ENCODE data around the gene CREBZF. TPM values are rescaled to one million over a fixed set of nuclear protein-coding genes. Genes with fewer than 3 reads are reported as not detected.
"Not testable (repeated sequence)": the region's sequence is repeated elsewhere in the genome, so short reads cannot be mapped to it uniquely, and the experiment has no call there.

The CREBZF gene
- polyA plus RNA-seq, 2 donors: 15.5 to 19.0 TPM

GRCh38 chr11:85658180-85658579 lies 6.7 kb downstream of the CREBZF start:
- no peaks in the 10 kb centered on the region for H3K27me3 ChIP-seq (ENCODE audit: control insufficient read depth in 1 of 2, insufficient read depth in 2 of 2, low read length in 2 of 2)
- 34% methylated on average over 1 of the region's 1 CpG for WGBS, 2 donors
- peaks cover 0 to 2% of the 10 kb centered on the region in 2 donors for H3K36me3 ChIP-seq (ENCODE audit: control insufficient read depth in 2 of 2, insufficient read depth in 2 of 2, low read length in 1 of 2)
- no peaks in the 10 kb centered on the region for H3K9me3 ChIP-seq (ENCODE audit: control insufficient read depth in 2 of 2, insufficient read depth in 1 of 2, low read depth in 1 of 2, low read length in 1 of 2)
- no peaks in the 10 kb centered on the region for H3K4me1 ChIP-seq (ENCODE audit: control insufficient read depth in 2 of 2, insufficient read depth in 2 of 2, low read length in 1 of 2)
- H3K4me3 ChIP-seq (ENCODE audit: low read depth in 1 of 2, low read length in 2 of 2): no peak overlapping the region
- no peak overlapping the region for H3K27ac ChIP-seq (ENCODE audit: low read depth in 2 of 2, low read length in 1 of 2)

DNA sequence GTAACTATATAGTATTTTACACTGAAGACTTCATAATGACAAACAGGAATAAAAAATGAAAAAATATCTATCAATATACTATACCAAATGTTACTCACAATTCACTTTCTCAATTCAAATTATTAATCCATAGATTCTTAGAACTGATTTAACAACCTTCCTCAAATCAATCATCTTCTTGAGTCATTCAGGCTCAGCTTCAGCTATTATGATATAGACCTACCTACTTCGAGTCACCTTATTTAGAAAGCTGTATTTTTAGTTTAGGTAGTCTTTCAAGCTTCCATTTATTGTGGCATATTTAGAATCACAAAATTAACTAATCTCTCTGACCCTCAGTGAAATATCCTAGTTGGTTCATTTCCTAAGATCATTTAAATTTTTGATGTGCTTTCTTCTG lies 8.2 kb downstream of the CREBZF start:
- no peak overlapping the region for H3K4me3 ChIP-seq (ENCODE audit: low read depth in 1 of 2, low read length in 2 of 2)
- H3K36me3 ChIP-seq (ENCODE audit: control insufficient read depth in 2 of 2, insufficient read depth in 2 of 2, low read length in 1 of 2): peaks cover 0 to 2% of the 10 kb centered on the region in 2 donors
- 75 to 84% methylated on average over 1 of the region's 1 CpG for WGBS, 2 donors
- no peak overlapping the region for H3K27ac ChIP-seq (ENCODE audit: low read depth in 2 of 2, low read length in 1 of 2)
- H3K4me1 ChIP-seq (ENCODE audit: control insufficient read depth in 2 of 2, insufficient read depth in 2 of 2, low read length in 1 of 2): no peaks in the 10 kb centered on the region
- no peaks in the 10 kb centered on the region for H3K9me3 ChIP-seq (ENCODE audit: control insufficient read depth in 2 of 2, insufficient read depth in 1 of 2, low read depth in 1 of 2, low read length in 1 of 2)
- no peaks in the 10 kb centered on the region for H3K27me3 ChIP-seq (ENCODE audit: control insufficient read depth in 1 of 2, insufficient read depth in 2 of 2, low read length in 2 of 2)

DNA sequence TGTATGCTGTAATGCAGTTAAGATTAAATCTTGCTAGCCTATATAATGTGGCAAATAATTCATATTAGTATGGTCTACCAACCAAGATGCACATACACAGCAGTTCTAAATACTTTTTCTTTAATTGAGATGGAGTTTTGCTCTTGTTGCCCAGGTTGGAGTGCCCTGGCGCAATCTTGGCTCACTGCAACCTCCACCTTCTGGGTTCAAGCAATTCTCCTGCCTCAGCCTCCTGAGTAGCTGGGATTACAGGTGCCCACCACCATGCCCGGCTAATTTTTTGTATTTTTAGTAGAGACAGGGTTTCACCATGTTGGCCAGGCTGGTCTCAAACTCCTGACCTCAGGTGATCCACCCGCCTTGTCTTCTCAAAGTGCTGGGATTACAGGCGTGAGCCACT lies 10.6 kb downstream of the CREBZF start:
- H3K27me3 ChIP-seq (ENCODE audit: control insufficient read depth in 1 of 2, insufficient read depth in 2 of 2, low read length in 2 of 2); H3K36me3 ChIP-seq (ENCODE audit: control insufficient read depth in 2 of 2, insufficient read depth in 2 of 2, low read length in 1 of 2); H3K27ac ChIP-seq (ENCODE audit: low read depth in 2 of 2, low read length in 1 of 2); H3K4me3 ChIP-seq (ENCODE audit: low read depth in 1 of 2, low read length in 2 of 2); H3K9me3 ChIP-seq (ENCODE audit: control insufficient read depth in 2 of 2, insufficient read depth in 1 of 2, low read depth in 1 of 2, low read length in 1 of 2); H3K4me1 ChIP-seq (ENCODE audit: control insufficient read depth in 2 of 2, insufficient read depth in 2 of 2, low read length in 1 of 2): not testable (repeated sequence)
- 95% methylated on average over 4 of the region's 4 CpGs for WGBS, 2 donors

- 57 to 61% methylated on average over 3 of the region's 3 CpGs for WGBS, 2 donors
Observed at GRCh38 chr11:85652786-85653447, 12.0 kb downstream of the CREBZF start.

GRCh38 chr11:85651118-85651517 lies 13.8 kb downstream of the CREBZF start:
- Histone ChIP-seq H3K27ac (ENCODE audit: low read depth in 2 of 2, low read length in 1 of 2) (no peak overlapping the region), H3K4me1 (ENCODE audit: control insufficient read depth in 2 of 2, insufficient read depth in 2 of 2, low read length in 1 of 2) (no peaks in the 10 kb centered on the region), H3K27me3 (ENCODE audit: control insufficient read depth in 1 of 2, insufficient read depth in 2 of 2, low read length in 2 of 2) (no peaks in the 10 kb centered on the region), H3K9me3 (ENCODE audit: control insufficient read depth in 2 of 2, insufficient read depth in 1 of 2, low read depth in 1 of 2, low read length in 1 of 2) (no peaks in the 10 kb centered on the region), H3K36me3 (ENCODE audit: control insufficient read depth in 2 of 2, insufficient read depth in 2 of 2, low read length in 1 of 2) (no peaks in the 10 kb centered on the region), H3K4me3 (ENCODE audit: low read depth in 1 of 2, low read length in 2 of 2) (no peak overlapping the region)
- 88 to 96% methylated on average over 1 of the region's 1 CpG for WGBS, 2 donors

More at GRCh38 chr11:85652786-85653447, 12.0 kb downstream of the CREBZF start:
- Histone ChIP-seq H3K4me1 (ENCODE audit: control insufficient read depth in 2 of 2, insufficient read depth in 2 of 2, low read length in 1 of 2) (no peaks in the 10 kb centered on the region), H3K4me3 (ENCODE audit: low read depth in 1 of 2, low read length in 2 of 2) (no peak overlapping the region), H3K9me3 (ENCODE audit: control insufficient read depth in 2 of 2, insufficient read depth in 1 of 2, low read depth in 1 of 2, low read length in 1 of 2) (no peaks in the 10 kb centered on the region), H3K27ac (ENCODE audit: low read depth in 2 of 2, low read length in 1 of 2) (no peak overlapping the region), H3K27me3 (ENCODE audit: control insufficient read depth in 1 of 2, insufficient read depth in 2 of 2, low read length in 2 of 2) (no peaks in the 10 kb centered on the region), H3K36me3 (ENCODE audit: control insufficient read depth in 2 of 2, insufficient read depth in 2 of 2, low read length in 1 of 2) (peaks cover 0 to 2% of the 10 kb centered on the region in 2 donors)

- Histone ChIP-seq H3K27ac (ENCODE audit: low read depth in 2 of 2, low read length in 1 of 2) (peak within 1 kb of the TSS; percentile 70 to 94), H3K9me3 (ENCODE audit: control insufficient read depth in 2 of 2, insufficient read depth in 1 of 2, low read depth in 1 of 2, low read length in 1 of 2) (no peaks in the 10 kb centered on the region), H3K4me3 (ENCODE audit: low read depth in 1 of 2, low read length in 2 of 2) (peak within 1 kb of the TSS; percentile 64 to 71), H3K27me3 (ENCODE audit: control insufficient read depth in 1 of 2, insufficient read depth in 2 of 2, low read length in 2 of 2) (peaks cover 0 to 4% of the 10 kb centered on the region in 2 donors), H3K4me1 (ENCODE audit: control insufficient read depth in 2 of 2, insufficient read depth in 2 of 2, low read length in 1 of 2) (no peaks in the 10 kb centered on the region), H3K36me3 (ENCODE audit: control insufficient read depth in 2 of 2, insufficient read depth in 2 of 2, low read length in 1 of 2) (no peaks in the 10 kb centered on the region)
- 0 to 1% methylated on average over 33 of the region's 33 CpGs for WGBS, 2 donors
Observed at GRCh38 chr11:85647604-85648299, 17.2 kb downstream of the CREBZF start, which contains the start of gene TMEM126A. Gene TMEM126A, plus strand, starts transcription at chr11:85647967. Its CDS starts 2,289 bp downstream, at chr11:85650256.

- Histone ChIP-seq H3K9me3 (ENCODE audit: control insufficient read depth in 2 of 2, insufficient read depth in 1 of 2, low read depth in 1 of 2, low read length in 1 of 2) (no peaks in the 10 kb centered on the region), H3K4me3 (ENCODE audit: low read depth in 1 of 2, low read length in 2 of 2) (peak overlapping the region; percentile 64 to 71), H3K27ac (ENCODE audit: low read depth in 2 of 2, low read length in 1 of 2) (peak overlapping the region in 1 of 2 donors; percentile 46), H3K36me3 (ENCODE audit: control insufficient read depth in 2 of 2, insufficient read depth in 2 of 2, low read length in 1 of 2) (no peaks in the 10 kb centered on the region), H3K4me1 (ENCODE audit: control insufficient read depth in 2 of 2, insufficient read depth in 2 of 2, low read length in 1 of 2) (no peaks in the 10 kb centered on the region), H3K27me3 (ENCODE audit: control insufficient read depth in 1 of 2, insufficient read depth in 2 of 2, low read length in 2 of 2) (peaks cover 0 to 4% of the 10 kb centered on the region in 2 donors)
- 17 to 40% methylated on average over 2 of the region's 2 CpGs for WGBS, 2 donors
Observed at GRCh38 chr11:85647078-85647477, 17.9 kb downstream of the CREBZF start.

- 39 to 47% methylated on average over 2 of the region's 2 CpGs for WGBS, 2 donors
- Histone ChIP-seq H3K4me3 (ENCODE audit: low read depth in 1 of 2, low read length in 2 of 2) (no peak overlapping the region), H3K36me3 (ENCODE audit: control insufficient read depth in 2 of 2, insufficient read depth in 2 of 2, low read length in 1 of 2) (no peaks in the 10 kb centered on the region), H3K27ac (ENCODE audit: low read depth in 2 of 2, low read length in 1 of 2) (no peak overlapping the region), H3K4me1 (ENCODE audit: control insufficient read depth in 2 of 2, insufficient read depth in 2 of 2, low read length in 1 of 2) (no peaks in the 10 kb centered on the region), H3K27me3 (ENCODE audit: control insufficient read depth in 1 of 2, insufficient read depth in 2 of 2, low read length in 2 of 2) (peaks cover 0 to 4% of the 10 kb centered on the region in 2 donors), H3K9me3 (ENCODE audit: control insufficient read depth in 2 of 2, insufficient read depth in 1 of 2, low read depth in 1 of 2, low read length in 1 of 2) (no peaks in the 10 kb centered on the region)
Observed at GRCh38 chr11:85643191-85643614, 21.7 kb downstream of the CREBZF start.

DNA sequence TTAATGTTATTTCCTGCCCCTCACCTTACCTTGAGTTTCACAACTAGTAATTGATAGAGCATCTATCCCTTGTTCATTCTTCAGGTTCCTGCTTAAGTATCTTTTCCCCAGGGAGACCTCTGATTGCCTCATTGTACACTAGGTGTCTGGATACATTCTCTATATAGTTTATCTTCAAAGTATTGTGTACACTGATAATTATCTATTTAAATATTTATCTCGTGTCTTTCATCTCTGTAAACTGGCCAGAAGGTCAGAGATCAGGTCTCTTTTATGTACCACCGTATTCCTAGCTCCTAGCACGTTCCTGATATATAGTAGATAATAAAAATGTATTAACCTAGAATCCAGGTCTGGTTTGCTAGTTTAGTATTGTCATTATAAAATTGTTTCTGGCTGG lies 30.2 kb downstream of the CREBZF start:
- Histone ChIP-seq H3K27ac (ENCODE audit: low read depth in 2 of 2, low read length in 1 of 2) (no peak overlapping the region), H3K27me3 (ENCODE audit: control insufficient read depth in 1 of 2, insufficient read depth in 2 of 2, low read length in 2 of 2) (no peaks in the 10 kb centered on the region), H3K4me3 (ENCODE audit: low read depth in 1 of 2, low read length in 2 of 2) (no peak overlapping the region), H3K4me1 (ENCODE audit: control insufficient read depth in 2 of 2, insufficient read depth in 2 of 2, low read length in 1 of 2) (no peaks in the 10 kb centered on the region), H3K36me3 (ENCODE audit: control insufficient read depth in 2 of 2, insufficient read depth in 2 of 2, low read length in 1 of 2) (peaks cover 0 to 3% of the 10 kb centered on the region in 2 donors), H3K9me3 (ENCODE audit: control insufficient read depth in 2 of 2, insufficient read depth in 1 of 2, low read depth in 1 of 2, low read length in 1 of 2) (no peaks in the 10 kb centered on the region)
- 68 to 85% methylated on average over 3 of the region's 3 CpGs for WGBS, 2 donors

Measured in esophagus (tissue), 2 donors.